GM18867 (cell line): ENCODE results near the gene DEAF1.

Experiments used
- ATAC-seq: cut with Tn5 transposase; IDR thresholded peaks from one replicate; pipeline ENCODE4 v1.9.1; 2021; ENCODE audit warnings: mild to moderate bottlenecking, moderate library complexity; ENCODE audit not compliant: unreplicated experiment

Gene DEAF1

DNA sequence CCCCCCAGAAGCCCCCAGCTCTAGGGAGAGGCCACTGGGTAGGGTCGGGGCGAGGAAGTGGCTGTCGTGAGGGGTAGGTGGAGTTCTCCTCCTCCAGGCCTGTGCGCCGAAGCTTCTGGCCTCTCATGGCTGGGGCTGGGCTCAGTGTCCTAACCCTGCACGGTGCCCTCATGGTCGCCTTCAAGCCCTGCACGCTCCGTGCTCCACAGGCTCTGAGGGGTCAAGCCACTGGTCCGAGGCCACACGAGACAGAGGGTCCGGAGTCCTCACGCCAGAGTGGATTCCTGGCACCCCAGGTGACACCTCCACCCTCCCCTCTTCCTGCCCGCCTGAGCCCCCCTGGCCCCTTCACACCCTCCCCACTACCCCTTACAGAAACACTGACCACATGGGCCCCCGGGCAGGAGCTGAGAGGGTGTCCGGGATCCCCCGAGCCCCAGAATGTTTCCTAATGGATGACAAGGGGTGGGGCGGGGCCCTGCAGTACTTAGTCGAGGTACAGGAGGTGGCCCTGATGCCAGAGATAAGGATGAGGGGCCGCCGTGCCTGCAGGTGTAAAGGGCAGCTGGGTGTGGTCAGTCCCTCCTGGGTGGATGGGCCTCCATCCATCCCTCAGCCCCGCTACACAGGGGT, 69.3 kb downstream of the DEAF1 start:
- no peak for ATAC-seq

GRCh38 chr11:624705-625635, 70.1 kb downstream of the DEAF1 start, which contains the start of gene CDHR5:
Gene CDHR5 (minus strand): TSS chr11:624955. CDS start chr11:624902, 53 bp downstream.
- ATAC-seq, result no peak

DNA sequence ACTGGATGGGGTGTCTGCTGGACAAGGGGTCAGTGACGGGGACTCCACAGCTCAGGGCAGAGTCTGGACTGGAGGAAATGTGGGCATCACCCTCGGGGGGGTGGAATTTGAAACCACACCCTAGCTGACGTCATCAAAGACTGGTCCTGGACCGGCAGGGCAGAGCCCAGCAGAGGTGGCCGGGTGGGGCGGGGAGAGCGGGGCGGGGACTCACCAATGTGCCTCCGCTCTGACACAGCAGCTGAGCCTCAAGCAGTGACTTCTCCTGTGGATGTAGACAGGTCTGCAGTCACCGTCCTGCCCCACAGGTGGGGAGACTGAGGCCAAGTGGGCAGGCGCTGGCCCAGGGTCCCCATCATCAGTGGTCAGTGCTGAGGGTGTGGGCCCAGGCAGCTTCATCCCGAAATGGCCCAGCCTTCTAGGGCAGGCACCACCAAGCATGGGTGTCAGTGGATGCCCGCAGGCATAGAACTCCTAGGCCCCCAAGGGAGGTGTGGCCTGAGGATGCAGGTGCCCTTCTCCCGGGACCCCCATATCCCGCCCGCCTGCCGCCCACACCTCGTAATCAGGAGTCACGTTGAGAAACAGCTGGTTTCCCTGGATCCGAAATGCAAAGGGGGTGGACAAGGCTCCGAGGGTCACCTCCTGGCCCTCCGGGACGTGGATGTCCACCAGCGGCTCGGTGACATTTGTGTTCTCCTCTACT, 70.9 kb downstream of the DEAF1 start:
- no peak for ATAC-seq

- no peak for ATAC-seq
Observed at GRCh38 chr11:623349-623869, 71.6 kb downstream of the DEAF1 start.

DNA sequence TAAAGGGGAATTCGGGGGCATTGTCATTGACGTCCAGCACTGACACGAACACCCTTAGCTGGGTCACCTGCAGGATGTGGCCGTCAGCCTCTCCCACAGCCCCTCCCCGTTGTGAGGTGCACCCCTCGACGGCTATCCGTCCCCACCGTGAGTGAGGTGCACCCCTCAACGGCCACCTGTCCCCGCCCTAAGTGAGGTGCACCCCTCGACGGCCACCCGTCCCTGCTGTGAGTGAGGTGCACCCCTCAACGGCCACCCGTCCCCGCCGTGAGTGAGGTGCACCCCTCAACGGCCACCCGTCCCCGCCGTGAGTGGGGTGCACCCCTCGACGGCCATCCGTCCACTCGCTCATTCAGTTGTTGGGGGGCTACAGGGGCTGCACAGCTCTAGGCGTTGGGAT, 73.2 kb downstream of the DEAF1 start:
- ATAC-seq, result no peak

GRCh38 chr11:620935-621814, 73.8 kb downstream of the DEAF1 start:
- no peak for ATAC-seq

GRCh38 chr11:620201-620600, 74.8 kb downstream of the DEAF1 start:
- no peak for ATAC-seq

DNA sequence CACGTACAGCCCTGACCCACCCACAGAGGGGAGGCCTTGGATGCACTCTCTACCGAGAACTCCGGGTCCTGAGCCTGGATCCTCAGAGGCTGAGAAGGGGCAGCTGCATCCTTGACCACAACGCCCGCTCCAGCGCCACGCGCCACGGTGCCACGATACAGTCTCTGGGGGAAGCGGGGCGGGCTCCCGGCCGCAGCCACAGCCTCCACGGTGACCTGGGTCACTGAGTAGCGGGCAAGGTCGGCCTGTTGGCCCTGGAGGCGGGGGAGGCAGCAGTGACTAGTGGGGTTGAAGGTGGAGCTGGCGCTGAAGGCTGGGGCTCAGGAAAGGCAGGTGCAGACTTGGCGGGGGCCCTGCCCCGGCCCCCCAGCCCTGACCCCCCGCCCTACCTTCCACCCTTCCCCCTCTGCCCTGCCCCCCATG, 75.4 kb downstream of the DEAF1 start:
- ATAC-seq, result no peak

DNA sequence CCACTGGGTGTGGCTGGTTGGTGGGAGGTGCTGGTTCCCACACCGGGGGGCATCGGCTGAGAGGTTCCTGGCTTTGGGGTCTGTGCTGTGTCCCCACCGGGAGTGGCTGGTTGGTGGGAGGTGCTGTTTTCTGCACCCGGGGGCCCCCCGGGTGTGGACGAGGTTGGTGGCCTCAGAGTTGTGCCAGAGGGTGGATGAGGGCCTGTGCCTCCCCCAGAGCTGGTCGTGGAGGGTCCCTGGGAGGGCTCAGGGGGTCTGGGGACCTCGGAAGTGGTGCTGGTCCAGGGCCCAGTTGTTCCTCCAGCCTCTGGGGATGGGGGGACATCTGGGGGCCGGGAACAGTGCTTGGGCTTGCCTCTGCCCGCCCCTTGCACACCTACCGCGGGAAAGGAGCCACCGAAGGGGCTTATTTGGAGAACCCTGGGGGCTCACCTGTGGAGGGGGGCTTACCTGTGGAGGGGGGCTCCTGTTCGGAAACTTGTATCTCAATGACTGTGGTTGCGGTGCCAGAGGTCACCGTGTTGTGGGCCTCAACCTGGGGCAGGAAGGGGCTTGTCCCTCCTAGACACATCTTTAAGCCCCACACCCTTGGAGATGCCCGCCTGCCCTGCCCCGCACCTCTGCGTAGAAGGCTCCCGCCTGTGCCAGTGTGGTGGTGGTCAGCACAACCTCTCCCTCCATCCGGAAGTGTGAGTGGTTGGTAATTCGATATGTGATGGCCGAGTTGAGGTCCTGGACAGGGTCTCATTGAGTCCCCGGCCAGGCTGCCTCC, 76.0 kb downstream of the DEAF1 start:
- ATAC-seq, result no peak

DNA sequence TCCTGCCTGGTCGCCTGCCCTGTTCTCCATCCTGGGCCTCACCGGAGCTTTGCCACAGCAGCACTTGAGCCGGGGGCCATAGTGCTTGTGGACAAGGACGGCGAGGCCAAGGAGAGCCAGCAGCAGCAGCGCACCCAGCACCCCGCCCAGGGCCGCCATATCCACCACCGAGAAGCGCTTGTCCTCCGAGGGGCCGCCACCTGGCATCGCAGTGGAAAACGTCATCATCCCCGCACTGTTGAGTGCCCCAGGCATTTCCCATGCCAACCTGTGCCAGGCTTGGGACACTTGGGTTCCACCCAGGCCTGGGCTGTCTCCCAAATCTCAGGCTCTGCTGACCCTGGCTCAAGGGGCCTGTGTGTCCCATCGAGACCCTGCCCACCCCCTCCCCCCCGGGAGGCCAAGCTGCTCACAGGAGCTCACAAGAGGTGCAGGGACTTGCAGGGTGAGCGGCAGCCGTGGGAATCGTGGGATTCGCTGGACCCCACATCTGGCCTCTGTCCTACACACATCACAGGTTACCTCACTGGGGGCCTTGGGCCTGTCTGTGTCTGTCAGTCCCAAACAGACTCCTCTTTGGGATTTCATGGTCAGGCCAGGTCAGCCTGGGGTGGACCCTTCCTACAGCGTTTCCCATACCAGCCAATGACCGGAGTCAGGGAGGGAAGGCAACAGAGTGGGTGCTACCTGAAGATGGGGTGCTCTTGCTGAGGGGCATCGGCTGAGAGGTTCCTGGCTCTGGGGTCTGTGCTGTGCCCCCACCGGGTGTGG, 76.9 kb downstream of the DEAF1 start:
- ATAC-seq, result no peak

- ATAC-seq, result no peak
Observed at GRCh38 chr11:617199-617911, 77.7 kb downstream of the DEAF1 start.

- ATAC-seq, result no peak
Observed at GRCh38 chr11:616320-617198, 78.5 kb downstream of the DEAF1 start.

DNA sequence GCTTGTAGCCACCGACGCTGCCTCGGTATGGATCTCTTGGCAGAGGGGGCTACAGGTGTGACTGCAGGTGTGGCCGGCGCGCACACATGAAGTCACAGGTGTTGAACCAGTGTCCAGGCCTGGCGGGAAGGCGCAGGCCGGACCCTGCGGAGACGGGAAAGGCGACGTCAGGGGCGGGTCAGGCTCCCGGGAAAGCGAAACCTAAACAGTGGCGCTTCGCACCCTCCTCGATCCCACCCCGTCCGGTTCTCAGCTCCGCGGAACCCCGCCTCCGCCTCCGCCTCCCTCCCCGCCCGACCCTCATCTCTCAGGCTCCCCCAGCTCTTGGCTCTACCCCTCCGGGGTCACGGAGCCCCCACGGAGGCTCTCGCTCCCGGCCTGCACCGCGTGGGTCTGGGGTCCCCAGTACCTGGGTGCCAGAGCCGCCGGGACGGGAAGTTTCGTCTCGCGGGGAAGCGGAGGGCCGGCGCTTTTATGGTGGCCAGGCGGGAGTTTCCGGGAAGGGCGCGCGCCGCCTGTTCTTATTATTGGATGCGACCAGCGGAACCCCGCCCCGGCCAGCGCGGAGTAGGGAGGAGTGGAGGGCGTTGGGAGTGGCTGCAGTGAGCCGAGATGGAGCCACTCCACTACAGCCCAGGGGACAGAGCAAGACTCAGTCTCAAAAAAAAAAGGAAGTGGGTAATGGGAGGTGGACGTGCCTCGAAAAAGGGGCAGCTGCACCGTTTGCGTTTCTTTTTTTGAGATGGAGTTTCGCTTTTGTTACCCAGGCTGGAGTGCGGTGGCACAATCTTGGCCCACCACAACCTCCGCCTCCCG, 79.3 kb downstream of the DEAF1 start, which contains the start of gene IRF7:
IRF7 (minus strand) TSS at position 447 of the 816 bp plus-strand sequence. CDS start 586 bp downstream, outside the sequence.
- ATAC-seq, result peak; percentile 70

DNA sequence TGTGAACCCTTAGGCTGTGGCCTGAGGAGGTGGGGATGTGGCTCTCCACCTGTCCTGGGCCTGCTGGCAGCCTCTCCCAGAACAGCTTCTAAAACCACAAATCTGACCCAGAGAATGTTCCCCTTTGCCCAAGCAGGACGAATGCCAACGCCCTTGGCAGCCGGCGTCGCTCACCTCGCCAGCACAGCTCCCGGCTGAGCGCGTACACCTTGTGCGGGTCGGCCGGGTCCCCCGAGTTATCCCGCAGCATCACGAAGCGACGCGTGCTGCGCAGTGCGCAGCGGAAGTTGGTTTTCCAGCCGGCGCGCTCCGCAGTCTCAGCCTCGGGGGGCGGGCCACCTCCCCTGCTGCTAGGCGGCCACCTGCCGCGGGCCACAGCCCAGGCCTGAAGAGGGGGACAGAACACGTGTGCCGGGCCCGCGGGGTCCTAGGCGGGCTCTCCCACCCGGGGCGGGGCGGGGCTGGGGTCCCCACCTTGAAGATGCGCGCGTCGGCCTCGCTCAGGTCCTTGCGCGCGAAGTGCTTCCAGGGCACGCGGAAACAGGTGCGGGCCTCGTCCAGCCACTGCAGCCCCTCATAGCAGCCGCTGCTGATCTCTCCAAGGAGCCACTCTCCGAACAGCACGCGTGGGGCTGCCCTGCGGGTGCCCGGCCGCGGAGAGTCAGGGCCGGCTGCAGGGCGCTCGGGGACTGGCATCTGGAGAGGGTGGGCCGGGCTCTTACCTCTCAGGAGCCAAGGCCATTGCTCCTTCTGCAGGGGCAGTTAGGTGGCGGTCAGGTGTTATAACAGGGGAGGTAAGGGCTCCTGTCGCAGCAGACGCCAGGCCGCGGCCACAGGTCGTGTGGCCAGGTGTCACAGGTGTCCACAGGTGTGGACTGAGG, 80.2 kb downstream of the DEAF1 start:
- no peak for ATAC-seq

GRCh38 chr11:614021-614622, 80.9 kb downstream of the DEAF1 start:
- no peak for ATAC-seq
